Measurements from ENCODE around the gene MSH5. TPM values are rescaled to one million over a fixed set of nuclear protein-coding genes. Genes with fewer than 3 reads are reported as not detected.
A peak's percentile ranks its signal among the peaks of the same experiment; 100 is the strongest.

Gene MSH5
- total and polyA plus RNA-seq, 2 of the 13 experiments (the other 11 are each of a cell fraction or from before 2014, with no cell fraction given) = 10.2 to 38.7 TPM

DNA sequence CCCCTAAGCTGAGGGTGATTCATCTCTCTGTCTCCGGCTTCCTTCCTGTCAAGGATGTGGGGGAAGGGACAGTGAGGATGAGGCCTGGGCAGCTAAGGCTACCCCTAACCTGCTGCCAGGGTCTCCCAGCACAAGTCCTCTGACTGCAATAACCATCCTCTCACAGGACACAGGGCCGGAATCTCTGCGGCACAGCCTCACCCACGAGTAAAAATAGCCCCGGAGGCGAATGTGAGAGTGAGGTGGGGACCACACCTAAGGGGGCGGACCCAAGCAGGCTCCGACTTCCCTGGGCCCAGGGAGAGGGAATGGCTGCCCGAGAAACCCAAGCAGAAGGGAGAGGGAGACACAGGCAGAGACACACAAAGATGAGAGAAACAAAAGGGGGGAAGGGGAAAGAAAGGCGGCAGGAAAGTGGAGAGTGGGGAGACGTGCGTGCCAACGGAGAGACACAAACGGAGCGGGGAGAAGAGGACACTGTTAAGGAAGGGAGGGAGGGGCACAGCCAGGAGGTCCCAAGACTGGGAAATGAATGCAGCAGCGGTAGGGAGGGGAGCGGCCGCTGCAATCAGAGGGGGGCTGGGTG lies 4.9 kb upstream of the MSH5 start (continued):
- TF ChIP-seq, protein P1, sequence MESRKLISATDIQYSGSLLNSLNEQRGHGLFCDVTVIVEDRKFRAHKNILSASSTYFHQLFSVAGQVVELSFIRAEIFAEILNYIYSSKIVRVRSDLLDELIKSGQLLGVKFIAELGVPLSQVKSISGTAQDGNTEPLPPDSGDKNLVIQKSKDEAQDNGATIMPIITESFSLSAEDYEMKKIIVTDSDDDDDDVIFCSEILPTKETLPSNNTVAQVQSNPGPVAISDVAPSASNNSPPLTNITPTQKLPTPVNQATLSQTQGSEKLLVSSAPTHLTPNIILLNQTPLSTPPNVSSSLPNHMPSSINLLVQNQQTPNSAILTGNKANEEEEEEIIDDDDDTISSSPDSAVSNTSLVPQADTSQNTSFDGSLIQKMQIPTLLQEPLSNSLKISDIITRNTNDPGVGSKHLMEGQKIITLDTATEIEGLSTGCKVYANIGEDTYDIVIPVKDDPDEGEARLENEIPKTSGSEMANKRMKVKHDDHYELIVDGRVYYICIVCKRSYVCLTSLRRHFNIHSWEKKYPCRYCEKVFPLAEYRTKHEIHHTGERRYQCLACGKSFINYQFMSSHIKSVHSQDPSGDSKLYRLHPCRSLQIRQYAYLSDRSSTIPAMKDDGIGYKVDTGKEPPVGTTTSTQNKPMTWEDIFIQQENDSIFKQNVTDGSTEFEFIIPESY (CRISPR knock-in tag; IDR thresholded peaks at IDR 0.05) = 0 out of 2 replicates have a peak, but pooled peaks have one; percentile 16
- TF ChIP-seq SSRP1 (CRISPR knock-in tag; IDR thresholded peaks at IDR 0.05) (no peak), THAP11 (CRISPR knock-in tag; IDR thresholded peaks at IDR 0.05) (peak; percentile 52; the same call in 1 of the 2 replicates), ZFP62 (CRISPR knock-in tag; IDR thresholded peaks at IDR 0.05) (no peak), AKAP8 (CRISPR knock-in tag; IDR thresholded peaks at IDR 0.05) (0 out of 2 replicates have a peak, but pooled peaks have one; percentile 43), ZNF543 (CRISPR knock-in tag; IDR thresholded peaks at IDR 0.05) (0 out of 2 replicates have a peak, but pooled peaks have one; percentile 12), CEBPG (CRISPR knock-in tag; IDR thresholded peaks at IDR 0.05) (0 out of 2 replicates have a peak, but pooled peaks have one; percentile 2), IRX3 (CRISPR knock-in tag; IDR thresholded peaks at IDR 0.05; ENCODE audit: borderline replicate concordance, low read depth) (no peak), SNAPC2 (CRISPR knock-in tag; IDR thresholded peaks at IDR 0.05) (0 out of 2 replicates have a peak, but pooled peaks have one; percentile 10), JARID2 (CRISPR knock-in tag; IDR thresholded peaks at IDR 0.05; ENCODE audit: insufficient replicate concordance) (no peak), PAWR (CRISPR knock-in tag; IDR thresholded peaks at IDR 0.05; ENCODE audit: borderline replicate concordance) (no peak), MTA3 (CRISPR knock-in tag; IDR thresholded peaks at IDR 0.05) (no peak), AGO2 (optimal IDR thresholded peaks at IDR 0.05; ENCODE audit: low read depth, low read length) (peak; percentile 78), ZNF549 (CRISPR knock-in tag; IDR thresholded peaks at IDR 0.05) (no peak), ZFAT (CRISPR knock-in tag; conservative IDR thresholded peaks at IDR 0.05) (no peak), SOX6 (IDR thresholded peaks at IDR 0.05) (no peak), SOX6 (CRISPR knock-in tag; IDR thresholded peaks at IDR 0.05) (0 out of 2 replicates have a peak, but pooled peaks have one; percentile 7), ZNF629 (CRISPR knock-in tag; conservative IDR thresholded peaks at IDR 0.05) (no peak), HDAC2 (CRISPR knock-in tag; IDR thresholded peaks at IDR 0.05) (0 out of 2 replicates have a peak, but pooled peaks have one; percentile 3), RBFOX2 (IDR thresholded peaks at IDR 0.05; ENCODE audit: low read depth, low read length) (peak; percentile 46; the same call in 1 of the 2 replicates)
- TF ChIP-seq, protein P2, sequence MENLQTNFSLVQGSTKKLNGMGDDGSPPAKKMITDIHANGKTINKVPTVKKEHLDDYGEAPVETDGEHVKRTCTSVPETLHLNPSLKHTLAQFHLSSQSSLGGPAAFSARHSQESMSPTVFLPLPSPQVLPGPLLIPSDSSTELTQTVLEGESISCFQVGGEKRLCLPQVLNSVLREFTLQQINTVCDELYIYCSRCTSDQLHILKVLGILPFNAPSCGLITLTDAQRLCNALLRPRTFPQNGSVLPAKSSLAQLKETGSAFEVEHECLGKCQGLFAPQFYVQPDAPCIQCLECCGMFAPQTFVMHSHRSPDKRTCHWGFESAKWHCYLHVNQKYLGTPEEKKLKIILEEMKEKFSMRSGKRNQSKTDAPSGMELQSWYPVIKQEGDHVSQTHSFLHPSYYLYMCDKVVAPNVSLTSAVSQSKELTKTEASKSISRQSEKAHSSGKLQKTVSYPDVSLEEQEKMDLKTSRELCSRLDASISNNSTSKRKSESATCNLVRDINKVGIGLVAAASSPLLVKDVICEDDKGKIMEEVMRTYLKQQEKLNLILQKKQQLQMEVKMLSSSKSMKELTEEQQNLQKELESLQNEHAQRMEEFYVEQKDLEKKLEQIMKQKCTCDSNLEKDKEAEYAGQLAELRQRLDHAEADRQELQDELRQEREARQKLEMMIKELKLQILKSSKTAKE (CRISPR knock-in tag; IDR thresholded peaks at IDR 0.05; ENCODE audit: borderline replicate concordance) = no peak
- TF ChIP-seq, protein P3, sequence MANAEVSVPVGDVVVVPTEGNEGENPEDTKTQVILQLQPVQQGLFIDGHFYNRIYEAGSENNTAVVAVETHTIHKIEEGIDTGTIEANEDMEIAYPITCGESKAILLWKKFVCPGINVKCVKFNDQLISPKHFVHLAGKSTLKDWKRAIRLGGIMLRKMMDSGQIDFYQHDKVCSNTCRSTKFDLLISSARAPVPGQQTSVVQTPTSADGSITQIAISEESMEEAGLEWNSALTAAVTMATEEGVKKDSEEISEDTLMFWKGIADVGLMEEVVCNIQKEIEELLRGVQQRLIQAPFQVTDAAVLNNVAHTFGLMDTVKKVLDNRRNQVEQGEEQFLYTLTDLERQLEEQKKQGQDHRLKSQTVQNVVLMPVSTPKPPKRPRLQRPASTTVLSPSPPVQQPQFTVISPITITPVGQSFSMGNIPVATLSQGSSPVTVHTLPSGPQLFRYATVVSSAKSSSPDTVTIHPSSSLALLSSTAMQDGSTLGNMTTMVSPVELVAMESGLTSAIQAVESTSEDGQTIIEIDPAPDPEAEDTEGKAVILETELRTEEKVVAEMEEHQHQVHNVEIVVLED (CRISPR knock-in tag; IDR thresholded peaks at IDR 0.05; ENCODE audit: borderline replicate concordance) = no peak
- TF ChIP-seq, protein P4, sequence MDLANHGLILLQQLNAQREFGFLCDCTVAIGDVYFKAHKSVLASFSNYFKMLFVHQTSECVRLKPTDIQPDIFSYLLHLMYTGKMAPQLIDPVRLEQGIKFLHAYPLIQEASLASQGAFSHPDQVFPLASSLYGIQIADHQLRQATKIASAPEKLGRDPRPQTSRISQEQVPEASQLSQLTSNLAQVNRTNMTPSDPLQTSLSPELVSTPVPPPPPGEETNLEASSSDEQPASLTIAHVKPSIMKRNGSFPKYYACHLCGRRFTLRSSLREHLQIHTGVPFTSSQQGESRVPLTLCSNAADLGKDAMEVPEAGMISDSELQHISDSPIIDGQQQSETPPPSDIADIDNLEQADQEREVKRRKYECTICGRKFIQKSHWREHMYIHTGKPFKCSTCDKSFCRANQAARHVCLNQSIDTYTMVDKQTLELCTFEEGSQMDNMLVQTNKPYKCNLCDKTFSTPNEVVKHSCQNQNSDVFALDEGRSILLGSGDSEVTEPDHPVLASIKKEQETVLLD (CRISPR knock-in tag; IDR thresholded peaks at IDR 0.05; ENCODE audit: low read depth) = no peak
- TF ChIP-seq, protein P5, sequence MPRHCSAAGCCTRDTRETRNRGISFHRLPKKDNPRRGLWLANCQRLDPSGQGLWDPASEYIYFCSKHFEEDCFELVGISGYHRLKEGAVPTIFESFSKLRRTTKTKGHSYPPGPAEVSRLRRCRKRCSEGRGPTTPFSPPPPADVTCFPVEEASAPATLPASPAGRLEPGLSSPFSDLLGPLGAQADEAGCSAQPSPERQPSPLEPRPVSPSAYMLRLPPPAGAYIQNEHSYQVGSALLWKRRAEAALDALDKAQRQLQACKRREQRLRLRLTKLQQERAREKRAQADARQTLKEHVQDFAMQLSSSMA (CRISPR knock-in tag; IDR thresholded peaks at IDR 0.05) = no peak

Data from HepG2 (cell line).